Loucy (cell line): ENCODE measurements around the gene MMP28.

Source experiments
- EZH2phosphoT487 ChIP-seq: fragments of 200-600 bp; IDR thresholded peaks from 2 replicates; pipeline ENCODE4 v1.6.1; 2018; ENCODE audit warnings: antibody characterized with exemption, mild to moderate bottlenecking, moderate library complexity, borderline replicate concordance
- TF ChIP-seq, protein P1 (sequence below): fragments of 200-600 bp; sonication (generic); conservative IDR thresholded peaks from 2 replicates; pipeline ENCODE4 v1.5.1; 2014; ENCODE audit warnings: mild to moderate bottlenecking, antibody characterized with exemption, low read length

DNA sequence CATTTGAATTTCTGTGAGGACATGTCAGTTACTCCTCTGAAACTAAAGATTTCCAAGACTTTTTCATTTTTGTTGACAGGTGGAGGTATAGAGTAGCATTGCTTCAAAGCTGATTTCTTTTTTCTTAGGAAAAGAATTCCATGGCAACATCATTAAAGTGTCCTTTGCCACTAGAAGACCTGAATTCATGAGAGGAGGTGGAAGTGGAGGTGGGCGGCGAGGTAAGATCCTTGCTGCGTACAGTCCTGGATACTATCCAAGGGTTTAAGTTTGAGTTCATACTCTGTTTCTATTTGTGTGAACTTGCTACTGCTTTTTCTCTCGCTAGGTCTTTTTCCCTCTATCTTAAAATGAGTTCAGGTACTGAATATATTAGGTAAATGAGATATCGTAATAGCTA is 46.8 kb upstream of the MMP28 start:
- TF ChIP-seq, protein P1, sequence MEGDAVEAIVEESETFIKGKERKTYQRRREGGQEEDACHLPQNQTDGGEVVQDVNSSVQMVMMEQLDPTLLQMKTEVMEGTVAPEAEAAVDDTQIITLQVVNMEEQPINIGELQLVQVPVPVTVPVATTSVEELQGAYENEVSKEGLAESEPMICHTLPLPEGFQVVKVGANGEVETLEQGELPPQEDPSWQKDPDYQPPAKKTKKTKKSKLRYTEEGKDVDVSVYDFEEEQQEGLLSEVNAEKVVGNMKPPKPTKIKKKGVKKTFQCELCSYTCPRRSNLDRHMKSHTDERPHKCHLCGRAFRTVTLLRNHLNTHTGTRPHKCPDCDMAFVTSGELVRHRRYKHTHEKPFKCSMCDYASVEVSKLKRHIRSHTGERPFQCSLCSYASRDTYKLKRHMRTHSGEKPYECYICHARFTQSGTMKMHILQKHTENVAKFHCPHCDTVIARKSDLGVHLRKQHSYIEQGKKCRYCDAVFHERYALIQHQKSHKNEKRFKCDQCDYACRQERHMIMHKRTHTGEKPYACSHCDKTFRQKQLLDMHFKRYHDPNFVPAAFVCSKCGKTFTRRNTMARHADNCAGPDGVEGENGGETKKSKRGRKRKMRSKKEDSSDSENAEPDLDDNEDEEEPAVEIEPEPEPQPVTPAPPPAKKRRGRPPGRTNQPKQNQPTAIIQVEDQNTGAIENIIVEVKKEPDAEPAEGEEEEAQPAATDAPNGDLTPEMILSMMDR = no peak
- TF ChIP-seq EZH2phosphoT487 = no peak
